HepG2 (cell line): ENCODE data around the gene KLK14. TPM values are rescaled to one million over a fixed set of nuclear protein-coding genes. Genes with fewer than 3 reads are reported as not detected.
A peak's percentile ranks its signal among the peaks of the same experiment; 100 is the strongest.

Experiments used
- ATAC-seq: fragments of 200-7000 bp; cut with Tn5 transposase; 3 replicates; pipeline ENCODE4 v1.9.1; 2020; ENCODE audit warnings: mild to moderate bottlenecking, moderate library complexity
- BruUV-seq: library from RNA; stranded (reverse); fragments of 400-500 nt; replicated peaks from 2 replicates; lab custom pipeline; 2021; lab: Mats Ljungman, UMichigan
- CTCF ChIA-PET: fragments of 300-600 bp; formaldehyde crosslinking; extraction: SDS; loops from one replicate; lab custom pipeline; 2021; ENCODE audit warnings: low total read pairs, inconsistent platforms, low intra/inter-chr PET ratio; lab: Yijun Ruan, JAX
- POLR2A ChIA-PET: fragments of 350-600 bp; sonication (Branson Sonifier 250); formaldehyde crosslinking; loops from one replicate; lab custom pipeline; 2020; ENCODE audit warnings: antibody characterized with exemption, inconsistent platforms; lab: Yijun Ruan, JAX
- DNase-seq: peaks from one replicate; pipeline ENCODE4 v3.0.0-alpha.2; 2015; ENCODE audit warnings: low spot score
- FAIRE-seq: peaks from 3 replicates; lab custom pipeline; 2011; peaks lifted over from hg19 to GRCh38; lab: Jason Lieb, UNC
- H2AFZ ChIP-seq: one replicate; pipeline ENCODE4 v1.6.1; 2011; ENCODE audit warnings: low read length, inconsistent platforms
- H3K27ac ChIP-seq: fragments of 300-600 bp; 3 replicates; pipeline ENCODE4 v1.8.0; 2011; ENCODE audit warnings: mixed run types, mild to moderate bottlenecking, mixed read lengths, low read length, inconsistent platforms; ENCODE audit not compliant: insufficient read depth; ENCODE audit errors: extremely low read length
- H3K27me3 ChIP-seq, 2 experiments: fragments of 200-600 bp in 1 of 2; 2 replicates in 1 of 2; 3 replicates in 1 of 2; pipeline versions ENCODE4 v1.6.0 to v1.8.0; 2011; ENCODE audit warnings: low read length in 2 of 2, mild to moderate bottlenecking in 2 of 2, moderate library complexity in 2 of 2, inconsistent platforms in 1 of 2; ENCODE audit not compliant: insufficient read depth in 2 of 2, control insufficient read depth in 1 of 2
- H3K36me3 ChIP-seq, 2 experiments: fragments of 200-600 bp in 1 of 2; replicated peaks in 1 of 2; 2 replicates in 1 of 2; 3 replicates in 1 of 2; pipeline versions ENCODE4 v1.5.1 to v1.8.0; 2011; ENCODE audit warnings: low read length in 2 of 2, inconsistent platforms in 1 of 2; ENCODE audit not compliant: insufficient read depth in 2 of 2, control insufficient read depth in 1 of 2
- H3K4me1 ChIP-seq: 2 replicates; pipeline ENCODE4 v1.5.1; 2012; ENCODE audit warnings: low read length, inconsistent platforms; ENCODE audit not compliant: insufficient read depth
- H3K4me2 ChIP-seq: 2 replicates; pipeline ENCODE4 v1.6.0; 2011; ENCODE audit warnings: low read depth, low read length, inconsistent platforms
- H3K4me3 ChIP-seq, 3 experiments: fragments of 200-600 bp in 1 of 3; sonication (generic), shearing (Covaris generic) in 1 of 3; replicated peaks in 1 of 3; 2 replicates each; pipeline ENCODE4 v1.5.1; 2011 to 2016; ENCODE audit warnings: low read length in 3 of 3, inconsistent platforms in 2 of 3, low read depth in 2 of 3, mild to moderate bottlenecking in 2 of 3, control low read depth in 1 of 3, mixed read lengths in 1 of 3; ENCODE audit not compliant: insufficient read depth in 1 of 3
- H3K79me2 ChIP-seq: one replicate; pipeline ENCODE4 v1.6.1; 2011; ENCODE audit warnings: low read length, inconsistent platforms; ENCODE audit not compliant: insufficient read depth
- H3K9ac ChIP-seq: 2 replicates; pipeline ENCODE4 v1.6.0; 2011; ENCODE audit warnings: mild to moderate bottlenecking, low read depth, low read length, inconsistent platforms; ENCODE audit not compliant: insufficient read depth
- H3K9me3 ChIP-seq: 2 replicates; pipeline ENCODE4 v1.5.1; 2012; ENCODE audit warnings: mild to moderate bottlenecking, low read length
- H4K20me1 ChIP-seq: 2 replicates; pipeline ENCODE4 v1.6.0; 2011; ENCODE audit warnings: inconsistent platforms, mild to moderate bottlenecking, low read length, moderate library complexity; ENCODE audit not compliant: insufficient read depth
- CREB1 ChIP-seq, 2 experiments: fragments of 450-650 bp in 1 of 2; IDR thresholded peaks; 2 replicates each; pipeline ENCODE4 v1.6.1; 2016 to 2017; ENCODE audit warnings: control low read depth in 1 of 2, mild to moderate bottlenecking in 1 of 2, missing compliant biosample characterization in 1 of 2, missing genetic modification characterization in 1 of 2
- HCFC1 ChIP-seq: fragments of 150-350 bp; IDR thresholded peaks from 2 replicates; pipeline ENCODE4 v1.6.1; 2014; ENCODE audit warnings: low read depth, low read length
- KLF9 ChIP-seq: IDR thresholded peaks from 2 replicates; pipeline ENCODE4 v1.6.1; 2016; ENCODE audit warnings: low read depth
- MATR3 ChIP-seq: sonication (generic); formaldehyde crosslinking; IDR thresholded peaks from 2 replicates; pipeline ENCODE4 v1.4.0; 2020; ENCODE audit warnings: missing genetic modification reagents
- NBN ChIP-seq: fragments of 450-650 bp; conservative IDR thresholded peaks from 2 replicates; pipeline ENCODE4 v1.6.1; 2017
- NCOA2 ChIP-seq: sonication (generic); formaldehyde crosslinking; IDR thresholded peaks from 2 replicates; pipeline ENCODE4 v1.8.0; 2022; ENCODE audit warnings: inconsistent platforms
- ZFP41 ChIP-seq: sonication (generic); formaldehyde crosslinking; IDR thresholded peaks from 2 replicates; pipeline ENCODE4 v1.4.0; 2020; ENCODE audit warnings: mild to moderate bottlenecking, missing genetic modification reagents, borderline replicate concordance
- ZNF460 ChIP-seq: sonication (generic); formaldehyde crosslinking; IDR thresholded peaks from 2 replicates; pipeline ENCODE4 v1.5.1; 2020; ENCODE audit warnings: missing genetic modification reagents, mild to moderate bottlenecking, borderline replicate concordance
- ZNF557 ChIP-seq: sonication (generic); formaldehyde crosslinking; IDR thresholded peaks from 2 replicates; pipeline ENCODE4 v1.4.0; 2020; ENCODE audit warnings: missing genetic modification reagents
- WGBS: methylation state at CpG from one replicate; pipeline ENCODE4 v1.1.6; 2017; ENCODE audit warnings: low lambda C conversion rate; 5-methylcytosine and 5-hydroxymethylcytosine counted together
- in situ Hi-C: cut with HindIII; loops from 2 replicates; pipeline ENCODE4 v1.10.0; 2017; ENCODE audit warnings: low pct_unique_long_range_greater_than_20kb; ENCODE audit not compliant: extremely low pct_ligation_motif_present
- intact Hi-C: fragments of 100-400 bp; cut with micrococcal nuclease; formaldehyde crosslinking; loops from one replicate; pipeline ENCODE4 v1.10.0; 2022; ENCODE audit not compliant: unreplicated experiment
- polyA plus RNA-seq, 8 experiments: library from polyadenylated mRNA; depleted of rRNA in 3 of 8; stranded (reverse) in 7 of 8; unstranded in 1 of 8; fragments of >200 nt; fragmentation: Illumina TruSeq in 4 of 8; extraction: Trizol in 4 of 8; gene quantifications; 2 replicates each; pipeline versions ENCODE4 v1.2.1 to v1.2.3, GENCODE V29; 2011 to 2016; ENCODE audit warnings: low read depth in 4 of 8, missing spikeins in 1 of 8, mixed read lengths in 1 of 8; ENCODE audit not compliant: insufficient read depth in 1 of 8
- total RNA-seq, 5 experiments: library from RNA; depleted of rRNA; stranded (reverse); fragments of >200 nt; fragmentation: Illumina TruSeq; extraction: Trizol; gene quantifications; 2 replicates each; pipeline ENCODE4 v1.2.3, GENCODE V29; 2016; ENCODE audit warnings: low read depth in 1 of 5
- TF ChIP-seq, protein P1 (sequence below), 2 experiments: sonication (generic) in 1 of 2; formaldehyde crosslinking in 1 of 2; IDR thresholded peaks; 2 replicates each; pipeline versions ENCODE4 v1.5.1 to v1.6.1; 2011 to 2020; ENCODE audit warnings: borderline replicate concordance in 1 of 2, low read depth in 1 of 2, low read length in 1 of 2, mild to moderate bottlenecking in 1 of 2, missing genetic modification reagents in 1 of 2, moderate library complexity in 1 of 2
- TF ChIP-seq, protein P2 (sequence below): sonication (generic); formaldehyde crosslinking; IDR thresholded peaks from 2 replicates; pipeline ENCODE4 v1.8.0; 2022; ENCODE audit warnings: mild to moderate bottlenecking, missing genetic modification reagents, moderate library complexity

Gene KLK14
- total and polyA plus RNA-seq, 2 of the 13 experiments (the other 11 are each of a cell fraction or from before 2014, with no cell fraction given), result not detected

DNA sequence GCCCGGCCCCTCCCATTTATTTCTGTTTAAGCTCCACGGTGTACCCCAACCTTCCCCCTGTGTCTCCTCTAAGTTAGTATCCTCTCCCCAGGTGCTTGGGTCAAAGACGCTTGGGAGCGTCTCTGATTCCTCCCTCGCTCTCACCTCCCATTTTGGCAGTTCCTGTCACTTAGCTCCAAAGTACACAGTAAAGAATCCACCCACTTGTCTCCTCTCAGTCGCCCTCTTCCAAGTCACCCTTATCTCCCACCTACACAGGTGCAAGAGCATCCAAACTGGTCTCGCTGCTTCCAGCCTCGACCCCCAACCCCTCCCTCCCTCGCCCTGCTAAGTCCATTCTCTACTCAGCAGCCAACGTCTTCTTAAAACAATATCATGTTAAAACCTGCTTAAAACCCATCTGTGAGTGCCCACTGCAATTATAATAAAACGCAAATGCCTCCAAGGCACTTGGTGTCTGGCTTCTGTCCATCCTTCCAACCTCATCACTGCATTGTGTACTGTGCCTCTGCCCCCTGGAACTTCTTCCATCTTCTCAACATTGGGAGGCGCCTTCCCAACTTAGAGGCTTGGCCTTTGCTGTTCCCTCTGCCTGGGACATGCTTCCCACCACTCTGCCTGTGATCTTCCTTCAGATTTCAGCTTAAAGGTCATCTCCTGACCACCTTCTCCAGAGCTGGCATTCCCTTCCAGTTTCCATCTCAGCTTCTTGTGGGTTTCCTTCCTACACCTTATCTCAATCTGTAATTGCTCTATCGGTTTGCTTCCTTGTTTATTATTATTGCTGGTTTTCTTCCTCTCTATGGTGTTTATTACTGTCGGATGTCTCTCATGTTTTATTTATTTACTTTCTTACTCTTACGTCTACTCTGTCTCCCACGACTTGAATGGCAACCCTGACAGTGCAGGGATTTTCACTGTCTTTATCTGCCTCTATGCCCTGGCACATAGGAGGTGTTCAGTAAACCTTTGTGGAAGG is 9.5 kb upstream of the KLK14 start (continued):
- no peak for TF ChIP-seq MATR3 (CRISPR knock-in tag)
- TF ChIP-seq, protein P1, sequence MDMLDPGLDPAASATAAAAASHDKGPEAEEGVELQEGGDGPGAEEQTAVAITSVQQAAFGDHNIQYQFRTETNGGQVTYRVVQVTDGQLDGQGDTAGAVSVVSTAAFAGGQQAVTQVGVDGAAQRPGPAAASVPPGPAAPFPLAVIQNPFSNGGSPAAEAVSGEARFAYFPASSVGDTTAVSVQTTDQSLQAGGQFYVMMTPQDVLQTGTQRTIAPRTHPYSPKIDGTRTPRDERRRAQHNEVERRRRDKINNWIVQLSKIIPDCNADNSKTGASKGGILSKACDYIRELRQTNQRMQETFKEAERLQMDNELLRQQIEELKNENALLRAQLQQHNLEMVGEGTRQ (IDR thresholded peaks at IDR 0.05; ENCODE audit: low read depth, low read length), result no peak
- TF ChIP-seq, protein P1 (CRISPR knock-in tag; IDR thresholded peaks at IDR 0.05; ENCODE audit: borderline replicate concordance), result no peak
- TF ChIP-seq HCFC1, result no peak
- TF ChIP-seq KLF9, result no peak
- no peak for TF ChIP-seq NCOA2 (CRISPR knock-in tag)
- TF ChIP-seq, all 625 proteins: peak for 0

DNA sequence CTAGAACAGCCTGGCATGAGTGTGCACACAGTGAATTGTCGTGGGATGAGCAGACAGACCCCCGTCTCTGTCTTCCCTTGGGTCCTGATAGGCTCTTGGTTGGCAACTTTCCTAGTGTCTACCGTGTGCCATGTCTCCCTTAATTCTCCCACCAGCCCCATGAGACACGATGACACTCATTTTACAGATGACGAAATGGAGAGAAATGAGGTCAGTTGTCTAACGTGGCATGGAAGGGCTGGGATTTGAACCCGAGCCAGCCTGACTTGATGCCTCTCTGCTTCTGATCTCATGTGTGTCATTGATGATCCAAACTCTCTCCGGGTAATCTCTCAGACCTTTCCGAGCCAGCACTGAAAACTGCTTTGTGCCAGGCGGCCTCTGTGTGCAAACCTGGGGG is 8.4 kb upstream of the KLK14 start:
- Histone ChIP-seq H3K36me3 (no peaks in the 10 kb centered on the region), H3K4me3 (no peak overlapping the region), H3K79me2 (no peaks in the 10 kb centered on the region), H3K27ac (no peak overlapping the region), H3K9me3 (no peaks in the 10 kb centered on the region), H3K27me3 (peaks cover 0 to 1% of the 10 kb centered on the region in 2 experiments; a peak in 3 of 5 replicates), H4K20me1 (no peaks in the 10 kb centered on the region), H3K4me1 (peaks cover 17% of the 10 kb centered on the region), H3K4me2 (no peak overlapping the region), H2AFZ (no peak overlapping the region), H3K9ac (no peak overlapping the region)
- 54% methylated on average over 8 of the region's 10 CpGs for WGBS
- no TSS peak for BruUV-seq
- intact Hi-C loops, result no loop called here
- TF ChIP-seq ZNF557 (CRISPR knock-in tag), result no peak
- TF ChIP-seq, protein P2, sequence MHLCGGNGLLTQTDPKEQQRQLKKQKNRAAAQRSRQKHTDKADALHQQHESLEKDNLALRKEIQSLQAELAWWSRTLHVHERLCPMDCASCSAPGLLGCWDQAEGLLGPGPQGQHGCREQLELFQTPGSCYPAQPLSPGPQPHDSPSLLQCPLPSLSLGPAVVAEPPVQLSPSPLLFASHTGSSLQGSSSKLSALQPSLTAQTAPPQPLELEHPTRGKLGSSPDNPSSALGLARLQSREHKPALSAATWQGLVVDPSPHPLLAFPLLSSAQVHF, result no peak
- TF ChIP-seq NBN, result no peak
- peak; percentile 21; the same call in 1 of the 2 replicates for TF ChIP-seq CREB1 (IDR thresholded peaks at IDR 0.05)
- no peak for TF ChIP-seq CREB1 (CRISPR knock-in tag; IDR thresholded peaks at IDR 0.05)
- TF ChIP-seq ZFP41, result no peak
- no peak for TF ChIP-seq ZNF460 (CRISPR knock-in tag)
- in situ Hi-C loops, result loop anchor here (5.0 to 25.0 kb wide), 2 partner anchors 74 to 154 kb away; partner anchors contain the start of gene KLK10
- POLR2A ChIA-PET, result no interaction called here
- FAIRE-seq (no peak), DNase-seq (no peak), ATAC-seq (no peak)
- CTCF ChIA-PET, result no interaction called here
